GM18907 (cell line): ENCODE measurements around the gene HOXC5.
"Not testable (repeated sequence)": the region's sequence is repeated elsewhere in the genome, so short reads cannot be mapped to it uniquely, and the experiment has no call there.

Source experiments
- ATAC-seq: cut with Tn5 transposase; IDR thresholded peaks from one replicate; pipeline ENCODE4 v1.9.1; 2021; ENCODE audit warnings: mild to moderate bottlenecking, moderate library complexity; ENCODE audit not compliant: unreplicated experiment

The HOXC5 gene

DNA sequence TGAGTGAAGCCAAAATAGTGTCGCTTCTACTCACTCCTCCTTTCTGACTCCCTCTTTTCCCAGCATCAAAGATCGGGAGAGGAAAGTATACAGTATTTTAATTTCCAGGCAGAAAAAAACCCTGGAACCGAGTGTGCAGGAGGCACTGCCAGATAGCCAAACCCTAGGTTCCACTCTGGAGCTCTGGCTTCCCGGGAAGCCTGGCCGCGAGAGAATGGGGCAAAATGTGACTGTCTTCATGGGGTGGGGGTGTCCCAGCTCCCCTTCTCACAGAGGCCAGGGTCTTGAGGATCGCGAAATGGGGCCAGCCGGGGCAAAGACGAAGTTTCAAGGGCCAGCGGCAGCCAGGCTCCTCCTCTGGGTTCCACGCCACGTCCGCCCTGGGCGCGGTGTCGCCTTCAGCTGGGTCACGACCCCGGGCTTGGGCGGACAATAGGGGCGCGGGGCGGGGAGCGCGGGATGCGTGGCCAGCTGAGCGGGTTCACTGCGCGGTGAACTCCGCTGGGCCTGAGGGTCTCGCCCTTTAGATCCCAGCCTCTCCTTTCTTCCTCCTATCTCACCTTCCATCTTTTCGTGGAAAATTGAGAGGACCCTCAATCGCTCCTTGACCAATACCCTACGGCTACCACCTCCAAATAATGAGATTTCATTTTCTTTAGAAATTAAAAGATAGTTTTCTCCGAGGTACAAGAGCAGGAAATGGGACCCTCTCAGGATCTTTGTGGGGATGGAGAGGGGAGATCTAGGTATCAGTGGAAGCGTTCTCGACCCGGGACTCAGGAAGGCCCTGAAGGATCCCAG lies 27.5 kb downstream of the HOXC5 start:
- no peak for ATAC-seq

GRCh38 chr12:54060975-54061778 lies 28.3 kb downstream of the HOXC5 start:
- no peak for ATAC-seq

GRCh38 chr12:54065677-54066076 lies 32.8 kb downstream of the HOXC5 start:
- ATAC-seq = no peak

- no peak for ATAC-seq
These were observed 33.6 kb downstream of the HOXC5 start for GRCh38 chr12:54066408-54066807.

- no peak for ATAC-seq
These were observed 35.7 kb downstream of the HOXC5 start for GRCh38 chr12:54068418-54069070.

GRCh38 chr12:54071942-54072341 lies 39.1 kb downstream of the HOXC5 start:
- ATAC-seq = no peak

DNA sequence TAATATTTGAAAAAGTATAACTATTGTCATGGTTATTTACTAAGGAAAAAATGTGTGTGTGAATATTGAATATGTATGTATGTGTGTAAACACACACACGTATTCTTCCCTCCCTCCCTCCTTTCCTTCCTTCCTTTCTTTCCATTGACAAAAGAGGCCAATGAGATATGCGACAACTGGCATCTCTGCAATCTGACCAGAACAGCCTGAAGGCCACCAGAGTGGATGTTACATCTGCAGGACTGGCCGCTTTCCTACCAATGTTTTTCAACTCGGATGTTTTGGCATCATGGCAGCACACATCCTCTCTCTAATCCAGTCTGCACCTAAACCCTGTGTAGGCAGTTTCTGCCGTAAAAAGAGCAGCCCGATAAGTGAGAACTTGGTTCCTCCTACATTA lies 41.5 kb downstream of the HOXC5 start:
- ATAC-seq = no peak

GRCh38 chr12:54075409-54075808 lies 42.6 kb downstream of the HOXC5 start:
- ATAC-seq = no peak

- ATAC-seq = no peak
These were observed 43.1 kb downstream of the HOXC5 start for GRCh38 chr12:54075974-54076373.

DNA sequence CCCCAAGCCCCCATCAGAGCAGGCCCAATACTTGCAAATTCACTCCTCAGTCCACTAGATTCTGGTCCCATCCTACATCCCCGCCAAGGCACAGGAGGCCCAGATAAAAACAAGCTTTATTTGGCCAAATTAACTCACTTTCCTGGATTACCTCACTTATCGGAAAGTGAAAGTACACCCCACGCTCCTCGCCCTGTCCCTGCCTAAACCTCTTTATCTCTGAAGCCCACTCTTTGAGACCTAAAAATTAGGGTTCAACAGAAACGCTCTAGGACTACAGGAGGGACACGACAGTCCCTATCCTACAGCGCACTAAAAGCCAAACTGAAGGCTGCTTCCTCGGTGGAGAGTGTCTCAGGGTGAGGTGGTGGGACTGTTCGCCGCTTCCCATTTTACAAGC lies 45.0 kb downstream of the HOXC5 start:
- not testable (repeated sequence) for ATAC-seq

DNA sequence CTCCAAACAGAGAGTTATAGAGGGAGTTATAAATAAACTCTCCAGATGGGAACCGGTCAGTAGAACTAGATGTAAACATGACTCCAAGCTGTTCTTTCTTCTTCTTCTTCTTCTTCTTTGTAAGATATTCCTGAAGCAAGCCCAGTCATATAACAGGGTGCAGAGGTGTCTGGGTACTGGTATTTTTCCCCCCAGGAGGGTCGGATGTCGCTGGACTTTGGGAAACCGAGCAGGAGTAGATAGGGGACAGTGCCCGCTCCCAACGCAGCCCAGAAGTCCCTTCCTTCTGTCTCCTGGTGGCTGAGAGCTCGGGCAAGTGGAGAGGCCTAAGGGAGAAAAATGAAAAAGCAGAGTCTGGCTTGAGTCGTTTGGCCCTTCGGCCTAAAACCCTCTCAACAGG lies 46.3 kb downstream of the HOXC5 start:
- not testable (repeated sequence) for ATAC-seq

DNA sequence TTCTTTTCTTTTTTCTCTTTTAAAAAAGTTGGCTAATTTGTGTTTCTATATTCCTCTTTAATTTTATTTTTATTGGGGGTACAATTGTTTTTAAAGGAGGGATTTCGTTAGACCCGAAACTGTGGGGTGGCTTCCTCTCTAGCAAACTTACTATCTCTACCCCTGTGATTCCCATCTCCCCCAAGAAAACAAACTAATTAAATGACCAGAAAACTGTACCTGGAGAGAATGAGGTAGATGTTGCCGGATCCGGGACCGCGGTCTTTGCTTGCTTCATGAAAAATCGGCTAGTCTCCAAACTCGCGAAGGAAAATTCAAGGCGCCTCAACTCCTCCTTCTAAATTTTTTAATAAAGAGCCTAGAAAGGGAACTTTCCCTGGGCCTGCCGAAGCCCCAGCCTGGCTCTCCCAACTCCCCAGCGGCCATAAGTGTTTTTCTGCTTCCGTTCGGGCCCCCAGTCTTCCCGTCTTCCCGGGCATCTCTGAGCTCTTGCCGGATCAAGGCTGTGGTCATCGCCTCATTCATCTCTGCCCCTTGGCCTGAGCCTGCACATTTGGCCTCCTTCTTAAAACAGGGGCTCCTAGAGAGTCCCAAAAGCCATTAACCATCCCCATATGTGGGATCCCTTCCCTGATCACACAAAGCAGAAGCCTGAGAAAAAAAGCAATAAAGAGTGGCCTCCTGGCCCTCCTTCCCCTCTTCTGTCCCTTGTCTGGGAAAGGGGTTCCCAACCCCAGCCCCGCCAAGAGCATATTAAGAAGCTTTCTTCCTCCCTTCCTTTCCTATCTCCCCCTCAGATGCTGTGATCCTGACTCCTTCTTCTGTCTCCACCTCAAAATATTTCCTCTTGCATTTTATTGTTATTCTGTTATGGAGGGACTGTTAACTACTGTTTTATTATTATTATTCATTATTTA lies 47.4 kb downstream of the HOXC5 start:
- ATAC-seq = not testable (repeated sequence)

GRCh38 chr12:54081053-54081514 lies 48.2 kb downstream of the HOXC5 start:
- not testable (repeated sequence) for ATAC-seq

- ATAC-seq = not testable (repeated sequence)
These were observed 48.9 kb downstream of the HOXC5 start for GRCh38 chr12:54081581-54082396.

DNA sequence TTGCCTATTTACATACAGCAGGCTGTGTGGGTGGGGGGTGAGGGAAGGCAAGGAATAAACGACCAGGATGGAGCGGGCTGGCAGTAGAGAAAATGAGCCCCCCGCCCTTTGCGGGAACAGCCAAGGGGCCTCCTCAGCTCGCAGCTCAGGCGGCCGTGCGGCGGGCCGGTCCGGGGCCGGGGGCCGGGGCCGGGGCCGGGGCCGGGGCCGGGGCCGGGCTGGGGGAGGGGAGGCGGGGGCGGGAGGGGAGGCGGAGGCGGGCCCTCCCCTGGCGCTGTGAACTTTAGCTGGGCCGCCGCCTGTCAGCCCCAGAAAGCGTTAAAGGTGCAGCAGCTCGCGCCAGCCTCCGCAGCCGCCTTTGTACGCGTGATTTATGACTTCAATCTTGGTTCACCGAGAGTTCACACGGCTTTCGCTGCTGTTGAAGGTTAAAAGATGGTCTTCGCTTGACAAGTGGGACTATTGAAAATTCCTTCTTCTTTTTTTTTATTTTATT lies 49.6 kb downstream of the HOXC5 start:
- no peak for ATAC-seq
